ENCODE measurements around the gene ITGA7.

DNA sequence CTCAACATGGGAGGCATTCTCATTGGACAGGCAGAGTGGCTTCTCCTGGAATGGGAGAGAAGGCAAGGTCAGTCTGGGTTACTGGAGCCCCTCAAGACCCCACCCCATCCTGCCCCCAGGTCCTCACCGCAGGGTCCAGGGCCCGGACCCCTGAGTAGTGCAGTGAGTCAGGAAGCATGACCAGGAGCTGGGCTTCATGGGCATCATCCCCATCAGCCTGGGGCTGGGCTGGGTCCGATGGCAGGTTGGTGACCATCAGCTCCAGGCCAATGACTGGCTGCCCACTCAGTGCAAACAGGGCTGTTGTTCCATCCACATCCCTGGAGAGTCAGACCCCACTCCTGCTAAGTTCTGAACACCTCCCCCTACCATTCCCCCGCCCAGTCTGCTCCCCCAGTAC is 13.1 kb downstream of the ITGA7 start:
- TF ChIP-seq, protein P1, sequence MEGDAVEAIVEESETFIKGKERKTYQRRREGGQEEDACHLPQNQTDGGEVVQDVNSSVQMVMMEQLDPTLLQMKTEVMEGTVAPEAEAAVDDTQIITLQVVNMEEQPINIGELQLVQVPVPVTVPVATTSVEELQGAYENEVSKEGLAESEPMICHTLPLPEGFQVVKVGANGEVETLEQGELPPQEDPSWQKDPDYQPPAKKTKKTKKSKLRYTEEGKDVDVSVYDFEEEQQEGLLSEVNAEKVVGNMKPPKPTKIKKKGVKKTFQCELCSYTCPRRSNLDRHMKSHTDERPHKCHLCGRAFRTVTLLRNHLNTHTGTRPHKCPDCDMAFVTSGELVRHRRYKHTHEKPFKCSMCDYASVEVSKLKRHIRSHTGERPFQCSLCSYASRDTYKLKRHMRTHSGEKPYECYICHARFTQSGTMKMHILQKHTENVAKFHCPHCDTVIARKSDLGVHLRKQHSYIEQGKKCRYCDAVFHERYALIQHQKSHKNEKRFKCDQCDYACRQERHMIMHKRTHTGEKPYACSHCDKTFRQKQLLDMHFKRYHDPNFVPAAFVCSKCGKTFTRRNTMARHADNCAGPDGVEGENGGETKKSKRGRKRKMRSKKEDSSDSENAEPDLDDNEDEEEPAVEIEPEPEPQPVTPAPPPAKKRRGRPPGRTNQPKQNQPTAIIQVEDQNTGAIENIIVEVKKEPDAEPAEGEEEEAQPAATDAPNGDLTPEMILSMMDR (IDR thresholded peaks at IDR 0.05): no peak
- no peak for TF ChIP-seq POLR2A (IDR thresholded peaks at IDR 0.05)
